Suprapubic skin (tissue), 4 donors: ENCODE data around the gene SND1. TPM values are rescaled to one million over a fixed set of nuclear protein-coding genes. Genes with fewer than 3 reads are reported as not detected.

ENCODE experiments used
- DNase-seq, 2 donors: peaks; one replicate each; pipeline ENCODE4 v3.0.0-alpha.2; 2019; ENCODE audit warnings: low spot score in 2 of 2
- H3K27ac ChIP-seq: fragments of 200-600 bp; sonication (generic); one replicate; pipeline ENCODE4 v1.5.1; 2019
- H3K27me3 ChIP-seq: fragments of 200-600 bp; sonication (generic); one replicate; pipeline ENCODE4 v1.5.1; 2019
- H3K36me3 ChIP-seq: fragments of 200-600 bp; sonication (generic); one replicate; pipeline ENCODE4 v1.5.1; 2019
- H3K4me1 ChIP-seq: fragments of 200-600 bp; sonication (generic); one replicate; pipeline ENCODE4 v1.5.1; 2019
- H3K4me3 ChIP-seq: fragments of 200-600 bp; sonication (generic); one replicate; pipeline ENCODE4 v1.5.1; 2019; ENCODE audit warnings: mild to moderate bottlenecking
- H3K9me3 ChIP-seq: fragments of 200-600 bp; sonication (generic); one replicate; pipeline ENCODE4 v1.5.1; 2019
- CTCF ChIP-seq, 2 donors: fragments of 200-600 bp in 1 of 2; fragments of 450-650 bp in 1 of 2; sonication (generic) in 1 of 2; IDR thresholded peaks; one replicate each; pipeline ENCODE4 v1.5.1; 2016 to 2019; ENCODE audit warnings: antibody characterized with exemption in 2 of 2, mild to moderate bottlenecking in 1 of 2, moderate library complexity in 1 of 2
- EP300 ChIP-seq: sonication (generic); formaldehyde crosslinking; IDR thresholded peaks from one replicate; pipeline ENCODE4 v1.6.1; 2017; ENCODE audit warnings: antibody characterized with exemption
- POLR2A ChIP-seq, 2 donors: fragments of 450-650 bp; IDR thresholded peaks; one replicate each; pipeline ENCODE4 v1.6.1; 2017; ENCODE audit warnings: antibody characterized with exemption in 2 of 2, mild to moderate bottlenecking in 2 of 2, moderate library complexity in 2 of 2
- POLR2AphosphoS5 ChIP-seq, 3 donors: sonication (generic); formaldehyde crosslinking; IDR thresholded peaks; one replicate each; pipeline ENCODE4 v1.6.1; 2017; ENCODE audit warnings: antibody characterized with exemption in 3 of 3
- WGBS: methylation state at CpG from one replicate; pipeline ENCODE4 v1.1.5; 2018; 5-methylcytosine and 5-hydroxymethylcytosine counted together
- total RNA-seq, 4 donors: library from RNA; depleted of rRNA; stranded (reverse); fragments of >200 nt; gene quantifications; one replicate each; pipeline ENCODE4 v1.1.0, GENCODE V29; 2016

Gene SND1
- total RNA-seq, 4 donors from 2014 or later = 72.2 to 99.8 (median 77.2) TPM

GRCh38 chr7:127885222-127885772, 233.3 kb downstream of the SND1 start:
- no peak for DNase-seq
- TF ChIP-seq EP300 = no peak
- TF ChIP-seq CTCF (IDR thresholded peaks at IDR 0.05) = no peak
- no peak for TF ChIP-seq POLR2A (IDR thresholded peaks at IDR 0.05)
- no peak for TF ChIP-seq POLR2AphosphoS5 (IDR thresholded peaks at IDR 0.05)
- Histone ChIP-seq H3K36me3 (peaks cover 20% of the 10 kb centered on the region), H3K4me3 (no peak overlapping the region), H3K9me3 (no peaks in the 10 kb centered on the region), H3K27me3 (no peaks in the 10 kb centered on the region), H3K4me1 (peaks cover 10% of the 10 kb centered on the region), H3K27ac (no peak overlapping the region)
- 75% methylated on average over 3 of the region's 3 CpGs for WGBS

GRCh38 chr7:127885843-127886242, 233.8 kb downstream of the SND1 start:
- no peaks in the 10 kb centered on the region for H3K9me3 ChIP-seq
- H3K4me3 ChIP-seq = no peak overlapping the region
- DNase-seq = no peak
- H3K4me1 ChIP-seq = peaks cover 10% of the 10 kb centered on the region
- H3K27ac ChIP-seq = no peak overlapping the region
- 20% methylated on average over 4 of the region's 4 CpGs for WGBS
- no peaks in the 10 kb centered on the region for H3K27me3 ChIP-seq
- peaks cover 21% of the 10 kb centered on the region for H3K36me3 ChIP-seq
- TF ChIP-seq CTCF (IDR thresholded peaks at IDR 0.05) = no peak
- TF ChIP-seq POLR2AphosphoS5 (IDR thresholded peaks at IDR 0.05) = no peak
- TF ChIP-seq POLR2A (IDR thresholded peaks at IDR 0.05) = no peak
- no peak for TF ChIP-seq EP300

- no peaks in the 10 kb centered on the region for H3K27me3 ChIP-seq
- H3K36me3 ChIP-seq = peaks cover 21% of the 10 kb centered on the region
- TF ChIP-seq POLR2A (IDR thresholded peaks at IDR 0.05) (no peak), EP300 (no peak), POLR2AphosphoS5 (IDR thresholded peaks at IDR 0.05) (no peak), CTCF (IDR thresholded peaks at IDR 0.05) (no peak)
- H3K4me3 ChIP-seq = no peak overlapping the region
- WGBS = 53% methylated on average over 3 of the region's 3 CpGs
- H3K9me3 ChIP-seq = no peaks in the 10 kb centered on the region
- H3K27ac ChIP-seq = no peak overlapping the region
- no peak for DNase-seq
- H3K4me1 ChIP-seq = peaks cover 10% of the 10 kb centered on the region
Measured at GRCh38 chr7:127886248-127886647, 234.3 kb downstream of the SND1 start.

GRCh38 chr7:127887096-127887495, 235.1 kb downstream of the SND1 start:
- WGBS = 94% methylated on average over 6 of the region's 6 CpGs
- no peak overlapping the region for H3K27ac ChIP-seq
- H3K4me3 ChIP-seq = no peak overlapping the region
- H3K4me1 ChIP-seq = peaks cover 10% of the 10 kb centered on the region
- no peak for DNase-seq
- peaks cover 21% of the 10 kb centered on the region for H3K36me3 ChIP-seq
- no peaks in the 10 kb centered on the region for H3K9me3 ChIP-seq
- H3K27me3 ChIP-seq = no peaks in the 10 kb centered on the region
- TF ChIP-seq POLR2AphosphoS5 (IDR thresholded peaks at IDR 0.05) (no peak), CTCF (IDR thresholded peaks at IDR 0.05) (no peak), EP300 (no peak), POLR2A (IDR thresholded peaks at IDR 0.05) (no peak)

GRCh38 chr7:127887631-127888030, 235.6 kb downstream of the SND1 start:
- no peaks in the 10 kb centered on the region for H3K9me3 ChIP-seq
- no peaks in the 10 kb centered on the region for H3K27me3 ChIP-seq
- 90% methylated on average over 3 of the region's 3 CpGs for WGBS
- no peak for DNase-seq
- no peak overlapping the region for H3K4me3 ChIP-seq
- no peak overlapping the region for H3K27ac ChIP-seq
- H3K4me1 ChIP-seq = peaks cover 10% of the 10 kb centered on the region
- peaks cover 21% of the 10 kb centered on the region for H3K36me3 ChIP-seq
- no peak for TF ChIP-seq POLR2AphosphoS5 (IDR thresholded peaks at IDR 0.05)
- TF ChIP-seq CTCF (IDR thresholded peaks at IDR 0.05) = no peak
- no peak for TF ChIP-seq POLR2A (IDR thresholded peaks at IDR 0.05)
- TF ChIP-seq EP300 = no peak
